Measurements from ENCODE around the gene CAPN7. TPM values are rescaled to one million over a fixed set of nuclear protein-coding genes. Genes with fewer than 3 reads are reported as not detected.

Gene CAPN7
- total RNA-seq, 4 donors from 2014 or later: 87.8 to 147 (median 116) TPM

DNA sequence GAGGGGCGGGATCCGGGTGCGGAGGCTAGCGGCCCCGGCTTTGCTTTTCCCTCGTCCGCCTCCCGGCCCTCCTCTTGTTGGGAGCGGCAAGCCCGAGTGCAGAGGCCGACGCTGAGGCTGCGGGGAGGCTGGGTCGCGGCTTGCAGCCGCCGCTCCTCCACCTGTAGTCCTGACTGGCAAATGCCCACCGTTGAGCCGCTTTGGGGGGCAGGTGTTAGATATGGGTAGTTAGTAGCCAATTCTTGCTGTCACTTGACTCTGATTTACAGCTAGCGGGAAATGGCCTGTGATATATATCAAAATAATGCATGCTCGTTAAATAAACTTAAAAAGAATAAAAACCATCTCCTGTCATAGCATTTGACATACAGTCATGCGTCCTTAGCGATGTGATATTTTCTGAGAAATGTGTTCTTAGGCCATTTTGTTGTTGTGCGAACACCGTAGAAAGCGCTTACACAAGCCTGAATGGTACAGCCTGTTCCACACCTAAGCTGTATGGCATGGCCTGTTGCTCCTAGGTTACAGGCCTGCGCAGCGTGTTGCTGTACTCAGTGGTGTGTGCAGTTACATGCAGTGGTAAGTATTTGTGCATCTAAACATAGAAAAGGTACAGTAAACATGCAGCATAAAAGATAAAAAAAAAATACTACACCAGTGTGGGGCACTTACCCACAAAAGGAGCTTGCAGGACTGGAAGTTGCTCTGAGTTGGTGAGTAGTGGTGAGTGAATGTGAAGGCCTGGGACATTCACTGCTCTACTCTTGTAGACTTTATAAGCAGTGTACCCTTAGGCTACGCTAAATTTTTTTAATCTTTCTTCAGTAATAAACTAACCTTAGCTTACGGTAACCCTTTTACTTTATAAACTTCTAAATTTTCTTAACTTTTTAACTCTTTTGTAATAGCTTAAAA is 873 bp downstream of the CAPN7 start:
- Histone ChIP-seq H3K36me3 (no peaks in the 10 kb centered on the region), H3K9me3 (no peaks in the 10 kb centered on the region), H3K4me1 (peaks cover 8 to 18% of the 10 kb centered on the region in 2 donors), H3K4me3 (replicated peaks in 1 of 3) (peak overlapping the region; percentile 70 to 99 (median 99)), H3K27ac (peak overlapping the region; percentile 95 to 99 (median 97)), H3K27me3 (no peaks in the 10 kb centered on the region)
- 3 to 4% methylated on average over 17 to 25 of the region's 30 CpGs for WGBS, 2 donors
- peak; percentile 69 to 72 for DNase-seq
- TF ChIP-seq, protein P1, sequence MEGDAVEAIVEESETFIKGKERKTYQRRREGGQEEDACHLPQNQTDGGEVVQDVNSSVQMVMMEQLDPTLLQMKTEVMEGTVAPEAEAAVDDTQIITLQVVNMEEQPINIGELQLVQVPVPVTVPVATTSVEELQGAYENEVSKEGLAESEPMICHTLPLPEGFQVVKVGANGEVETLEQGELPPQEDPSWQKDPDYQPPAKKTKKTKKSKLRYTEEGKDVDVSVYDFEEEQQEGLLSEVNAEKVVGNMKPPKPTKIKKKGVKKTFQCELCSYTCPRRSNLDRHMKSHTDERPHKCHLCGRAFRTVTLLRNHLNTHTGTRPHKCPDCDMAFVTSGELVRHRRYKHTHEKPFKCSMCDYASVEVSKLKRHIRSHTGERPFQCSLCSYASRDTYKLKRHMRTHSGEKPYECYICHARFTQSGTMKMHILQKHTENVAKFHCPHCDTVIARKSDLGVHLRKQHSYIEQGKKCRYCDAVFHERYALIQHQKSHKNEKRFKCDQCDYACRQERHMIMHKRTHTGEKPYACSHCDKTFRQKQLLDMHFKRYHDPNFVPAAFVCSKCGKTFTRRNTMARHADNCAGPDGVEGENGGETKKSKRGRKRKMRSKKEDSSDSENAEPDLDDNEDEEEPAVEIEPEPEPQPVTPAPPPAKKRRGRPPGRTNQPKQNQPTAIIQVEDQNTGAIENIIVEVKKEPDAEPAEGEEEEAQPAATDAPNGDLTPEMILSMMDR (IDR thresholded peaks at IDR 0.05): no peak
- peak in 1 of 2 donors; percentile 50 for TF ChIP-seq POLR2A (IDR thresholded peaks at IDR 0.05)
- intact Hi-C loops (cut with DNase I): loop anchor here (10.0 kb wide), 2 partner anchors 58 to 102 kb away; no protein-coding TSS in a partner anchor

DNA sequence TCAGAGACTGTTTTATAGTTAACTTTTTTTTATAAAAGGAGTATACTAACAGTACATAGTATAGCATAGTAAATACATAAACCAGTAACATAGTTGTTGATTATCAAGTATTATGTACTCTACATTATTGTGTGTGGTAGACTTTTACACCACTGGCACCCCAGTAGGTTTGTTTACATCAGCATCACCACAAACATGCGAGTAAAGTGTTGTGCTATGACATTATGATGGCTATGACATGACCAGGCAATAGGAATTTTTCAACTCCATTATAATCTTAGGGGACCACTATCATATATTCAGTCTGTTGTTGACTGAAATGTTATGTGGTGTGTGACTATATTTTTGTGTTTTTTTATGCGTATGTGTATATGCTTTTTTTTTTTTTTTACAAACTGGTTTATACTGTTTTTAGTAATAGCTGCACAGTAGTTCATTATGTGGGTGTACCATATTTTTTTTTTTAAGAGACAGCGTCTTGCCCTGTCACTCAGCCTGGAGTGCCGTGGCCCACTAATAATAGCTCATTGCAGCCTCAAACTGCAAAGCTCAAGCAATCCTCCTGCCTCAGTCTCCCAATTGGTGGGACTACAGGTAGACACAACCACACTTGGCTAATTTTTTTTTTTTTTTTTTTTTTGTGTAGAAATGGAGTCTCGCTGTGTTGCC is 1.9 kb downstream of the CAPN7 start:
- Histone ChIP-seq H3K4me3 (replicated peaks in 1 of 3) (peak overlapping the region in 2 of 3 donors; percentile 14 to 70), H3K27me3 (no peaks in the 10 kb centered on the region), H3K9me3 (no peaks in the 10 kb centered on the region), H3K4me1 (peaks cover 8 to 18% of the 10 kb centered on the region in 2 donors), H3K27ac (peak overlapping the region; percentile 46 to 97 (median 95)), H3K36me3 (peaks cover 0 to 5% of the 10 kb centered on the region in 2 donors)
- intact Hi-C loops (cut with DNase I): loop anchor here (10.0 kb wide), 2 partner anchors 57 to 103 kb away; no protein-coding TSS in a partner anchor
- WGBS, 2 donors: 84 to 91% methylated on average over 5 of the region's 5 CpGs
- DNase-seq: no peak
- no peak for TF ChIP-seq POLR2A (IDR thresholded peaks at IDR 0.05)
- TF ChIP-seq, protein P1 (IDR thresholded peaks at IDR 0.05): no peak

DNA sequence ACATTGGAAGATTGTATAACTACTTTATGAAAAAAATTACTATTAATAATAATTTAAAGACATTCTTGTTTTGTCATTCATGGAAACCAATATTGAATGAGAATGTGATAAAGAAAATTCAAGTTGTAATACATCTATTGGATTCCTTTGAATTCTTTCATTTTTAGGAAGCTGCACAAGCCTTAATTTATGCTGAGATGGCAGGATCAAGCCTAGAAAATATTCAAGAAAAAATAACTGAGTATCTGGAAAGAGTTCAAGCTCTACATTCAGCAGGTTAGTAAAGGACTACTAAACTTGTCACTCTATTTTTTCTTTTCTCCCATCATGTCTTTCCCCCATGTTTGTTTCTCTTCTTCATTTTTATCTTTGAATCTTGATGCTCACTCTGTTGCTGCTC is 5.9 kb downstream of the CAPN7 start:
- no peak overlapping the region for H3K27ac ChIP-seq
- peaks cover 5 to 16% of the 10 kb centered on the region in 2 donors for H3K36me3 ChIP-seq
- H3K4me3 ChIP-seq (replicated peaks in 1 of 3): no peak overlapping the region
- DNase-seq: no peak
- no peaks in the 10 kb centered on the region for H3K9me3 ChIP-seq
- TF ChIP-seq, protein P1 (IDR thresholded peaks at IDR 0.05): no peak
- TF ChIP-seq POLR2A (IDR thresholded peaks at IDR 0.05): no peak
- intact Hi-C loops (cut with DNase I): loop anchor here (10.0 kb wide), 1 partner anchor 343 kb away; no protein-coding TSS in a partner anchor
- H3K4me1 ChIP-seq: peaks cover 15 to 21% of the 10 kb centered on the region in 2 donors
- H3K27me3 ChIP-seq: no peaks in the 10 kb centered on the region

DNA sequence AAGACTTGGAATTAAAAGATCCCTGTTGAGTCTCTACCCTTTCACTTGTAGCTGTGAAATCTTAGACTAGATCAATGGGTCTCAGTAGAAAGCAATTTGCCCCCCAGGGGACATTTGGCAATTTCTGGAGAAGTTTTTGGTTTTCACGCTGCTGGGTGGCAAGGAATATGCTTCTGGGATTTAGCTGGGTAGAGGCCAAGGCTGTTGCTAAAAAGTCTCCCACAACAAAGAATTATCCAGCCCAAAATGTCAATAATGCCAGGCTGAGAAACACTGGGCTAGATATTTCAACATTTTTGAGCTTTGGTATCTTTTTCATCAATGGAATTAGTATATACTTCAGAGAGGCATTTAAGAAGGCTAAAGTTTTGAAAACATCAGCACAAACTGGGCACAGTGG is 8.7 kb downstream of the CAPN7 start:
- WGBS, 2 donors: 94 to 100% methylated on average over 1 of the region's 1 CpG

More for the DNA sequence above, 8.7 kb downstream of the CAPN7 start:
- TF ChIP-seq POLR2A (IDR thresholded peaks at IDR 0.05): no peak
- TF ChIP-seq, protein P1 (IDR thresholded peaks at IDR 0.05): no peak
- Histone ChIP-seq H3K36me3 (peaks cover 19 to 32% of the 10 kb centered on the region in 2 donors), H3K27me3 (no peaks in the 10 kb centered on the region), H3K4me1 (peaks cover 4 to 6% of the 10 kb centered on the region in 2 donors), H3K4me3 (replicated peaks in 1 of 3) (no peak overlapping the region), H3K27ac (no peak overlapping the region), H3K9me3 (no peaks in the 10 kb centered on the region)
- DNase-seq: no peak
- intact Hi-C loops (cut with DNase I): loop anchor here (10.0 kb wide), 1 partner anchor 340 kb away; no protein-coding TSS in a partner anchor
